Neural cell (in vitro differentiated cells): ENCODE measurements around the gene ARMH3. TPM values are rescaled to one million over a fixed set of nuclear protein-coding genes. Genes with fewer than 3 reads are reported as not detected.

ENCODE experiments used
- H2AFZ ChIP-seq: fragments of 200-600, 300-800 bp; sonication (generic), shearing (Covaris generic); 2 replicates; pipeline ENCODE4 v1.6.0; 2014; ENCODE audit warnings: low read depth, mild to moderate bottlenecking, antibody characterized with exemption, low read length, moderate library complexity
- H3F3A ChIP-seq: fragments of 200-600 bp; shearing (Covaris generic); 2 replicates; pipeline ENCODE4 v1.6.1; 2016; ENCODE audit warnings: mild to moderate bottlenecking, moderate library complexity, mixed read lengths, antibody characterized with exemption, low read length; ENCODE audit not compliant: insufficient read depth, poor library complexity, severe bottlenecking
- H3K27ac ChIP-seq: fragments of 200-600, 300-800 bp; sonication (generic), shearing (Covaris generic); 2 replicates; pipeline ENCODE4 v1.5.1; 2014; ENCODE audit warnings: mild to moderate bottlenecking, low read length, moderate library complexity
- H3K27me3 ChIP-seq: fragments of 300-800, 200-600 bp; sonication (generic), shearing (Covaris generic); 2 replicates; pipeline ENCODE4 v1.6.0; 2014; ENCODE audit warnings: mild to moderate bottlenecking, low read depth, low read length, moderate library complexity; ENCODE audit not compliant: insufficient read depth
- H3K36me3 ChIP-seq: fragments of 300-800, 200-600 bp; sonication (generic), shearing (Covaris generic); 2 replicates; pipeline ENCODE4 v1.5.1; 2014; ENCODE audit warnings: mild to moderate bottlenecking, antibody characterized with exemption, low read length, moderate library complexity; ENCODE audit not compliant: insufficient read depth
- H3K4me2 ChIP-seq: fragments of 300-800, 200-600 bp; sonication (generic), shearing (Covaris generic); 2 replicates; pipeline ENCODE4 v1.6.0; 2014; ENCODE audit warnings: mild to moderate bottlenecking, low read length
- H3K4me3 ChIP-seq: fragments of 300-800, 200-600 bp; sonication (generic), shearing (Covaris generic); 2 replicates; pipeline ENCODE4 v1.5.1; 2014; ENCODE audit warnings: mild to moderate bottlenecking, low read length, moderate library complexity
- H3K79me2 ChIP-seq: fragments of 200-600 bp; shearing (Covaris generic); replicated peaks from 2 replicates; pipeline ENCODE4 v1.6.0; 2014; ENCODE audit warnings: mild to moderate bottlenecking, low read length, moderate library complexity; ENCODE audit not compliant: insufficient read depth
- H3K9ac ChIP-seq: fragments of 300-800, 200-600 bp; sonication (generic), shearing (Covaris generic); 2 replicates; pipeline ENCODE4 v1.6.1; 2016; ENCODE audit warnings: mild to moderate bottlenecking, low read length, mixed read lengths
- H3K9me2 ChIP-seq: fragments of 200-600 bp; shearing (Covaris generic); 2 replicates; pipeline ENCODE4 v1.6.1; 2016; ENCODE audit warnings: mild to moderate bottlenecking, low read length, mixed read lengths; ENCODE audit not compliant: insufficient read depth
- H3K9me3 ChIP-seq: fragments of 200-600, 300-800 bp; sonication (generic), shearing (Covaris generic); 2 replicates; pipeline ENCODE4 v1.6.1; 2016; ENCODE audit warnings: mild to moderate bottlenecking, mixed run types, low read length, moderate library complexity, mixed read lengths
- H4K20me1 ChIP-seq: fragments of 200-600 bp; shearing (Covaris generic); 2 replicates; pipeline ENCODE4 v1.6.1; 2016; ENCODE audit warnings: mild to moderate bottlenecking, mixed run types; ENCODE audit not compliant: insufficient read depth
- CTCF ChIP-seq: fragments of 450-650 bp; IDR thresholded peaks from 2 replicates; pipeline ENCODE4 v1.5.1; 2014; ENCODE audit warnings: antibody characterized with exemption, mild to moderate bottlenecking, moderate library complexity; ENCODE audit not compliant: poor library complexity, severe bottlenecking
- EP300 ChIP-seq: fragments of 450-650 bp; conservative IDR thresholded peaks from 2 replicates; pipeline ENCODE4 v1.6.1; 2014; ENCODE audit warnings: antibody characterized with exemption, mild to moderate bottlenecking, moderate library complexity; ENCODE audit not compliant: poor library complexity, severe bottlenecking
- EZH2 ChIP-seq: fragments of 200-600, 300-800 bp; shearing (Covaris generic), sonication (generic); IDR thresholded peaks from 2 replicates; pipeline ENCODE4 v1.6.1; 2014; ENCODE audit warnings: antibody characterized with exemption, low read length, borderline replicate concordance, mild to moderate bottlenecking; ENCODE audit not compliant: insufficient read depth, poor library complexity, severe bottlenecking
- MXI1 ChIP-seq: fragments of 450-650 bp; conservative IDR thresholded peaks from 2 replicates; pipeline ENCODE4 v1.6.1; 2014; ENCODE audit warnings: antibody characterized with exemption, mild to moderate bottlenecking; ENCODE audit not compliant: poor library complexity, severe bottlenecking
- POLR2AphosphoS5 ChIP-seq: IDR thresholded peaks from 2 replicates; pipeline ENCODE4 v1.6.1; 2012
- RAD21 ChIP-seq: fragments of 450-650 bp; conservative IDR thresholded peaks from 2 replicates; pipeline ENCODE4 v1.6.1; 2014; ENCODE audit warnings: antibody characterized with exemption, mild to moderate bottlenecking, moderate library complexity
- REST ChIP-seq: IDR thresholded peaks from 2 replicates; pipeline ENCODE4 v1.6.1; 2012; ENCODE audit warnings: borderline replicate concordance
- SMC3 ChIP-seq: fragments of 450-650 bp; conservative IDR thresholded peaks from 2 replicates; pipeline ENCODE4 v1.6.1; 2014; ENCODE audit warnings: antibody characterized with exemption, mild to moderate bottlenecking, moderate library complexity; ENCODE audit not compliant: poor library complexity
- TAF1 ChIP-seq: IDR thresholded peaks from 2 replicates; pipeline ENCODE4 v1.6.1; 2012; ENCODE audit warnings: low read depth
- polyA plus RNA-seq: library from polyadenylated mRNA; depleted of rRNA; stranded (reverse); fragments of >200 nt; gene quantifications from 2 replicates; pipeline ENCODE4 v1.2.3, GENCODE V29; 2014

ARMH3 gene
- polyA plus RNA-seq, 1 donor from 2014 or later, result 13.4 TPM

GRCh38 chr10:102033787-102034186, 22.2 kb downstream of the ARMH3 start:
- H3K79me2 ChIP-seq, result no peaks in the 10 kb centered on the region
- H4K20me1 ChIP-seq, result no peaks in the 10 kb centered on the region
- no peaks in the 10 kb centered on the region for H3K9me3 ChIP-seq
- no peak overlapping the region for H3K4me2 ChIP-seq
- no peaks in the 10 kb centered on the region for H3K36me3 ChIP-seq
- TF ChIP-seq EZH2 (no peak), RAD21 (no peak), EP300 (no peak), MXI1 (no peak), POLR2AphosphoS5 (no peak)
- H3K27me3 ChIP-seq, result no peaks in the 10 kb centered on the region
- H3K4me3 ChIP-seq, result no peak overlapping the region
- H2AFZ ChIP-seq, result no peak overlapping the region
- H3F3A ChIP-seq, result no peaks in the 10 kb centered on the region
- H3K9me2 ChIP-seq, result no peaks in the 10 kb centered on the region
- H3K27ac ChIP-seq, result no peak overlapping the region
- no peak overlapping the region for H3K9ac ChIP-seq

- peaks cover 11% of the 10 kb centered on the region for H3K36me3 ChIP-seq
- H3K9ac ChIP-seq, result no peak overlapping the region
Observed at GRCh38 chr10:102027261-102027660, 28.7 kb downstream of the ARMH3 start.

More at GRCh38 chr10:102027261-102027660, 28.7 kb downstream of the ARMH3 start:
- Histone ChIP-seq H3F3A (no peaks in the 10 kb centered on the region), H2AFZ (no peak overlapping the region), H3K4me2 (no peak overlapping the region), H3K79me2 (no peaks in the 10 kb centered on the region), H3K27ac (no peak overlapping the region), H3K4me3 (no peak overlapping the region), H4K20me1 (no peaks in the 10 kb centered on the region), H3K9me2 (no peaks in the 10 kb centered on the region), H3K27me3 (no peaks in the 10 kb centered on the region), H3K9me3 (no peaks in the 10 kb centered on the region)
- TF ChIP-seq REST, result no peak
- TF ChIP-seq SMC3, result no peak
- TF ChIP-seq POLR2AphosphoS5, result no peak
- no peak for TF ChIP-seq RAD21
- no peak for TF ChIP-seq EZH2
- no peak for TF ChIP-seq CTCF
- no peak for TF ChIP-seq MXI1
- TF ChIP-seq EP300, result no peak
- TF ChIP-seq TAF1, result no peak
